Measurements from ENCODE around the gene EHHADH. TPM values are rescaled to one million over a fixed set of nuclear protein-coding genes. Genes with fewer than 3 reads are reported as not detected.

EHHADH gene
- total and polyA plus RNA-seq, 2 of the 13 experiments (the other 11 are each of a cell fraction or from before 2014, with no cell fraction given): 14.5 to 38.9 TPM

GRCh38 chr3:185152410-185153170 lies 101.3 kb downstream of the EHHADH start, which contains the start of gene C3orf70 (continued):
- TF ChIP-seq, protein P1, sequence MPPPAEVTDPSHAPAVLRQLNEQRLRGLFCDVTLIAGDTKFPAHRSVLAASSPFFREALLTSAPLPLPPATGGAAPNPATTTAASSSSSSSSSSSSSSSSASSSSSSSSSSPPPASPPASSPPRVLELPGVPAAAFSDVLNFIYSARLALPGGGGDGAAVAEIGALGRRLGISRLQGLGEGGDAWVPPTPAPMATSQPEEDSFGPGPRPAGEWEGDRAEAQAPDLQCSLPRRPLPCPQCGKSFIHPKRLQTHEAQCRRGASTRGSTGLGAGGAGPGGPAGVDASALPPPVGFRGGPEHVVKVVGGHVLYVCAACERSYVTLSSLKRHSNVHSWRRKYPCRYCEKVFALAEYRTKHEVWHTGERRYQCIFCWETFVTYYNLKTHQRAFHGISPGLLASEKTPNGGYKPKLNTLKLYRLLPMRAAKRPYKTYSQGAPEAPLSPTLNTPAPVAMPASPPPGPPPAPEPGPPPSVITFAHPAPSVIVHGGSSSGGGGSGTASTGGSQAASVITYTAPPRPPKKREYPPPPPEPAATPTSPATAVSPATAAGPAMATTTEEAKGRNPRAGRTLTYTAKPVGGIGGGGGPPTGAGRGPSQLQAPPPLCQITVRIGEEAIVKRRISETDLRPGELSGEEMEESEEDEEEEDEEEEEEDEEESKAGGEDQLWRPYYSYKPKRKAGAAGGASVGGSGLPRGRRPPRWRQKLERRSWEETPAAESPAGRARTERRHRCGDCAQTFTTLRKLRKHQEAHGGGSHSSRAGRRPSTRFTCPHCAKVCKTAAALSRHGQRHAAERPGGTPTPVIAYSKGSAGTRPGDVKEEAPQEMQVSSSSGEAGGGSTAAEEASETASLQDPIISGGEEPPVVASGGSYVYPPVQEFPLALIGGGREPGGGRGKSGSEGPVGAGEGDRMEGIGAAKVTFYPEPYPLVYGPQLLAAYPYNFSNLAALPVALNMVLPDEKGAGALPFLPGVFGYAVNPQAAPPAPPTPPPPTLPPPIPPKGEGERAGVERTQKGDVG (CRISPR knock-in tag; IDR thresholded peaks at IDR 0.05; ENCODE audit: borderline replicate concordance): no peak
- TF ChIP-seq SMAD9 (CRISPR knock-in tag; IDR thresholded peaks at IDR 0.05): no peak
- TF ChIP-seq GZF1 (CRISPR knock-in tag; IDR thresholded peaks at IDR 0.05): no peak
- TF ChIP-seq ZMYM4 (CRISPR knock-in tag; IDR thresholded peaks at IDR 0.05): no peak
- no peak for TF ChIP-seq ZNF10 (CRISPR knock-in tag; IDR thresholded peaks at IDR 0.05; ENCODE audit: borderline replicate concordance, low read depth)
- 0 out of 2 replicates have a peak, but pooled peaks have one; percentile 62 for TF ChIP-seq ZSCAN20 (CRISPR knock-in tag; IDR thresholded peaks at IDR 0.05; ENCODE audit: borderline replicate concordance)
- TF ChIP-seq SP4 (CRISPR knock-in tag; IDR thresholded peaks at IDR 0.05): no peak; the same call in 1 of the 2 replicates
- TF ChIP-seq ZNF501 (CRISPR knock-in tag; IDR thresholded peaks at IDR 0.05): no peak
- TF ChIP-seq BCL6 (CRISPR knock-in tag; IDR thresholded peaks at IDR 0.05): no peak
- no peak for TF ChIP-seq TOE1 (CRISPR knock-in tag; IDR thresholded peaks at IDR 0.05)
- 0 out of 2 replicates have a peak, but pooled peaks have one; percentile 49 for TF ChIP-seq ZMAT3 (CRISPR knock-in tag; conservative IDR thresholded peaks at IDR 0.05)
- TF ChIP-seq ISX (CRISPR knock-in tag; conservative IDR thresholded peaks at IDR 0.05): no peak
- TF ChIP-seq ZNF749 (CRISPR knock-in tag; IDR thresholded peaks at IDR 0.05; ENCODE audit: borderline replicate concordance): no peak
- no peak for TF ChIP-seq PRDM15 (CRISPR knock-in tag; IDR thresholded peaks at IDR 0.05)
- TF ChIP-seq, protein P2, sequence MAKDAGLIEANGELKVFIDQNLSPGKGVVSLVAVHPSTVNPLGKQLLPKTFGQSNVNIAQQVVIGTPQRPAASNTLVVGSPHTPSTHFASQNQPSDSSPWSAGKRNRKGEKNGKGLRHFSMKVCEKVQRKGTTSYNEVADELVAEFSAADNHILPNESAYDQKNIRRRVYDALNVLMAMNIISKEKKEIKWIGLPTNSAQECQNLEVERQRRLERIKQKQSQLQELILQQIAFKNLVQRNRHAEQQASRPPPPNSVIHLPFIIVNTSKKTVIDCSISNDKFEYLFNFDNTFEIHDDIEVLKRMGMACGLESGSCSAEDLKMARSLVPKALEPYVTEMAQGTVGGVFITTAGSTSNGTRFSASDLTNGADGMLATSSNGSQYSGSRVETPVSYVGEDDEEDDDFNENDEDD (CRISPR knock-in tag; IDR thresholded peaks at IDR 0.05; ENCODE audit: borderline replicate concordance): peak; percentile 20; the same call in 1 of the 2 replicates
- TF ChIP-seq ZNF362 (CRISPR knock-in tag; IDR thresholded peaks at IDR 0.05; ENCODE audit: borderline replicate concordance): no peak
- TF ChIP-seq ZNF121 (CRISPR knock-in tag; IDR thresholded peaks at IDR 0.05): no peak
- no peak for TF ChIP-seq ZNF275 (CRISPR knock-in tag; IDR thresholded peaks at IDR 0.05; ENCODE audit: borderline replicate concordance)
